LNCaP clone FGC (cell line): ENCODE measurements around the gene SRP72.
A peak's percentile ranks its signal among the peaks of the same experiment; 100 is the strongest.

Source experiments
- DNase-seq: peaks from one replicate; pipeline ENCODE4 v3.0.0-alpha.2; 2011; ENCODE audit warnings: low read depth
- H3K4me3 ChIP-seq: 2 replicates; pipeline ENCODE4 v1.5.1; 2011; ENCODE audit warnings: mild to moderate bottlenecking, low read depth, low read length, control low read depth
- CTCF ChIP-seq: IDR thresholded peaks from 2 replicates; pipeline ENCODE4 v1.5.1; 2012; ENCODE audit warnings: mild to moderate bottlenecking; ENCODE audit not compliant: control insufficient read depth, insufficient read depth; ENCODE audit errors: extremely low read depth

The SRP72 gene

GRCh38 chr4:56513517-56513916, 46.1 kb downstream of the SRP72 start:
- no peak for DNase-seq

GRCh38 chr4:56530269-56531148, 63.1 kb downstream of the SRP72 start:
- peak overlapping the region; percentile 50 for H3K4me3 ChIP-seq
- no peak for TF ChIP-seq CTCF
- no peak for DNase-seq

More at GRCh38 chr4:56513517-56513916, 46.1 kb downstream of the SRP72 start:
- TF ChIP-seq CTCF = no peak
- no peak overlapping the region for H3K4me3 ChIP-seq

- no peak for TF ChIP-seq CTCF
- peak overlapping the region; percentile 50 for H3K4me3 ChIP-seq
- no peak for DNase-seq
Observed at GRCh38 chr4:56531149-56531770, 63.8 kb downstream of the SRP72 start.

GRCh38 chr4:56531823-56532222, 64.4 kb downstream of the SRP72 start:
- DNase-seq = no peak
- H3K4me3 ChIP-seq = no peak overlapping the region
- no peak for TF ChIP-seq CTCF

- no peak for TF ChIP-seq CTCF
- DNase-seq = no peak
- no peak overlapping the region for H3K4me3 ChIP-seq
Observed at GRCh38 chr4:56532239-56532638, 64.8 kb downstream of the SRP72 start.

- DNase-seq = no peak
- TF ChIP-seq CTCF = no peak
- H3K4me3 ChIP-seq = no peak overlapping the region
Observed at GRCh38 chr4:56535915-56536314, 68.5 kb downstream of the SRP72 start.
